Smooth muscle cell (in vitro differentiated cells): ENCODE data around the gene ZNF892. TPM values are rescaled to one million over a fixed set of nuclear protein-coding genes. Genes with fewer than 3 reads are reported as not detected.

Experiments
- DNase-seq: peaks from one replicate; lab custom pipeline; 2025; ENCODE audit not compliant: unreplicated experiment; lab: John Stamatoyannopoulos, UW
- H2AFZ ChIP-seq: fragments of 200-600 bp; sonication (generic); 2 replicates; pipeline ENCODE4 v1.6.0; 2016; ENCODE audit warnings: antibody characterized with exemption, low read depth, mild to moderate bottlenecking
- H3F3A ChIP-seq: fragments of 200-600 bp; sonication (generic); 2 replicates; pipeline ENCODE4 v1.6.0; 2017; ENCODE audit warnings: antibody characterized with exemption, low read depth
- H3K27ac ChIP-seq: fragments of 200-600 bp; sonication (generic); 2 replicates; pipeline ENCODE4 v1.5.1; 2016; ENCODE audit warnings: low read depth, mild to moderate bottlenecking
- H3K27me3 ChIP-seq: fragments of 200-600 bp; sonication (generic); 2 replicates; pipeline ENCODE4 v1.6.1; 2016; ENCODE audit warnings: low read depth, mild to moderate bottlenecking
- H3K36me3 ChIP-seq: fragments of 200-600 bp; sonication (generic); 2 replicates; pipeline ENCODE4 v1.5.1; 2016; ENCODE audit warnings: low read depth
- H3K4me1 ChIP-seq: fragments of 200-600 bp; sonication (generic); 2 replicates; pipeline ENCODE4 v1.5.1; 2016; ENCODE audit warnings: low read depth
- H3K4me2 ChIP-seq: fragments of 200-600 bp; sonication (generic); 2 replicates; pipeline ENCODE4 v1.6.0; 2016; ENCODE audit warnings: mild to moderate bottlenecking
- H3K4me3 ChIP-seq: fragments of 200-600 bp; sonication (generic); 2 replicates; pipeline ENCODE4 v1.5.1; 2016; ENCODE audit warnings: mild to moderate bottlenecking
- H3K79me2 ChIP-seq: fragments of 200-600 bp; sonication (generic); 2 replicates; pipeline ENCODE4 v1.6.0; 2016; ENCODE audit warnings: low read depth, mild to moderate bottlenecking
- H3K9ac ChIP-seq: fragments of 200-600 bp; sonication (generic); 2 replicates; pipeline ENCODE4 v1.6.0; 2016; ENCODE audit warnings: low read depth
- H3K9me3 ChIP-seq: fragments of 200-600 bp; sonication (generic); replicated peaks from 2 replicates; pipeline ENCODE4 v1.5.1; 2016; ENCODE audit warnings: low read depth
- H4K20me1 ChIP-seq: fragments of 200-600 bp; sonication (generic); 2 replicates; pipeline ENCODE4 v1.6.0; 2016; ENCODE audit warnings: low read depth
- WGBS: methylation state at CpG from one replicate; pipeline ENCODE4 v1.1.7; 2016; ENCODE audit warnings: low lambda C conversion rate; 5-methylcytosine and 5-hydroxymethylcytosine counted together
- polyA plus RNA-seq: library from polyadenylated mRNA; unstranded; fragments of >200 nt; fragmentation: Nextera tagmentation; extraction: Ambion mirVana; gene quantifications from 2 replicates; pipeline ENCODE4 v1.2.1, GENCODE V29; 2016
- total RNA-seq: library from RNA; depleted of rRNA; stranded (reverse); fragments of >200 nt; gene quantifications from 2 replicates; pipeline ENCODE4 v1.2.3, GENCODE V29; 2014
- TF ChIP-seq, protein P1 (sequence below): fragments of 200-600 bp; sonication (generic); IDR thresholded peaks from 2 replicates; pipeline ENCODE4 v1.5.1; 2017; ENCODE audit warnings: borderline replicate concordance, mild to moderate bottlenecking, antibody characterized with exemption; ENCODE audit not compliant: insufficient read depth, poor library complexity, severe bottlenecking

Gene ZNF892
- total and polyA plus RNA-seq, 2 experiments from 2014 or later, result 0.63 to 5.3 TPM

DNA sequence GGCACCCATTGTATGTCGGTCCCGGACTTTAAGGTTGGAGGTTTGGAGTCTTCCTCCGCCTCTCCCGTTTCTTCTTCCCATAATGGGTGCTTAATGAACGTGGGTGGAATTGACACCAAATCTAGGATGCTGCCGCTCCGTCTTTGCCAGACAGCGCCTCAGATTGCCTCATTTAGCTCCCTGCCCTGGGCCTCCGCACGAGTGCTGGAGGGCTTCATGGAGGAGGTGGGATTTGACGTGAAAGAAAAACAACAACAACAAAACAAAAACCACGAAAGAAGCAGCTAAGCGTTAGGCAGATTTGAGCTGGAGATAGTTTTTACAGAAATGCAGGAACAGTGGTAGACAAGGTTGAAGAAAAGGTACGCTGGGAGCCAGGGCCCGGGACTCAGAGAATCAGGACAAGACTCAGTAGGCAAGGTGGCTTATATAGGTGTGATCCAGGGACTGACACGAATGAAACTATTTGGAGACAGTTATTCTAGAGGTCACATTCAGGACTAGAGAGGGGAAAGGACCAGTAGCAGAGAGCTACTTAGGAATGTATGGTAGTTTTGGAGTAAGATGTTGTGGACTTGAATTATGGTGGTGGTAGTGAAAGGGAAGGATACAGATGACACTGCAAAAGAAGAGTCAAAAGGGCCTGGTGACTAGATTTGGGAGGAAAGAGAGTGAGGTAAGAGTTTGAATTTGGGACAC, 41.1 kb upstream of the ZNF892 start:
- no peak for DNase-seq
- no peaks in the 10 kb centered on the region for H3F3A ChIP-seq
- 12% methylated on average over 16 of the region's 16 CpGs for WGBS
- TF ChIP-seq, protein P1, sequence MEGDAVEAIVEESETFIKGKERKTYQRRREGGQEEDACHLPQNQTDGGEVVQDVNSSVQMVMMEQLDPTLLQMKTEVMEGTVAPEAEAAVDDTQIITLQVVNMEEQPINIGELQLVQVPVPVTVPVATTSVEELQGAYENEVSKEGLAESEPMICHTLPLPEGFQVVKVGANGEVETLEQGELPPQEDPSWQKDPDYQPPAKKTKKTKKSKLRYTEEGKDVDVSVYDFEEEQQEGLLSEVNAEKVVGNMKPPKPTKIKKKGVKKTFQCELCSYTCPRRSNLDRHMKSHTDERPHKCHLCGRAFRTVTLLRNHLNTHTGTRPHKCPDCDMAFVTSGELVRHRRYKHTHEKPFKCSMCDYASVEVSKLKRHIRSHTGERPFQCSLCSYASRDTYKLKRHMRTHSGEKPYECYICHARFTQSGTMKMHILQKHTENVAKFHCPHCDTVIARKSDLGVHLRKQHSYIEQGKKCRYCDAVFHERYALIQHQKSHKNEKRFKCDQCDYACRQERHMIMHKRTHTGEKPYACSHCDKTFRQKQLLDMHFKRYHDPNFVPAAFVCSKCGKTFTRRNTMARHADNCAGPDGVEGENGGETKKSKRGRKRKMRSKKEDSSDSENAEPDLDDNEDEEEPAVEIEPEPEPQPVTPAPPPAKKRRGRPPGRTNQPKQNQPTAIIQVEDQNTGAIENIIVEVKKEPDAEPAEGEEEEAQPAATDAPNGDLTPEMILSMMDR, result no peak
- H3K9me3 ChIP-seq, result no peaks in the 10 kb centered on the region
- H3K9ac ChIP-seq, result peak overlapping the region; percentile 91
- peak overlapping the region; percentile 76 for H2AFZ ChIP-seq
- peaks cover 16% of the 10 kb centered on the region for H3K79me2 ChIP-seq
- no peaks in the 10 kb centered on the region for H4K20me1 ChIP-seq
- no peaks in the 10 kb centered on the region for H3K36me3 ChIP-seq
- H3K27ac ChIP-seq, result no peak overlapping the region
- H3K4me2 ChIP-seq, result peak overlapping the region; percentile 94
- H3K27me3 ChIP-seq, result no peaks in the 10 kb centered on the region
- H3K4me3 ChIP-seq, result peak overlapping the region; percentile 64
- H3K4me1 ChIP-seq, result peaks cover 8% of the 10 kb centered on the region

DNA sequence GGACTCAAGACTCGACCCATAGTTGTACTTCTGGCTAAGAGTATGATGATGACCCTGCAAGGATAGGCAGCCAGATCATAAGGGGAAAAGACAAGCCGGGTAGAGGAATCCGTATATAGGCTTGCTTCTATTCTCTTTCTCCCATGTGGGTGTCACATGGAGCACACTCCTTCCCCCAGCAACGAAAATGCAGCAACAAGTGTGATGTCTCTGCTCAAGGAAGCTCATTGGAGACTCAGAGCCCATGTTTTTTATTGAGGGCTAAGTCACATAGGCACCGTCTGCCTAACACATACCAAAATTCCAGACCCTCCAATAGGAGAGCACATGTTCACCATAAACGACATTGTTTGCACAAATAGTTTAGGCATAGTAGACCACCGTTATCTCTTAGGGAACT, 35.4 kb upstream of the ZNF892 start:
- Histone ChIP-seq H3K27me3 (no peaks in the 10 kb centered on the region), H3K4me3 (no peak overlapping the region), H3K36me3 (no peaks in the 10 kb centered on the region), H3K4me2 (no peak overlapping the region), H3K9me3 (no peaks in the 10 kb centered on the region), H3K9ac (no peak overlapping the region), H3K79me2 (peaks cover 27% of the 10 kb centered on the region), H2AFZ (no peak overlapping the region), H3K27ac (no peak overlapping the region), H4K20me1 (peaks cover 5% of the 10 kb centered on the region), H3K4me1 (no peaks in the 10 kb centered on the region), H3F3A (no peaks in the 10 kb centered on the region)
- 93% methylated on average over 7 of the region's 7 CpGs for WGBS
- no peak for DNase-seq
- TF ChIP-seq, protein P1, result no peak

DNA sequence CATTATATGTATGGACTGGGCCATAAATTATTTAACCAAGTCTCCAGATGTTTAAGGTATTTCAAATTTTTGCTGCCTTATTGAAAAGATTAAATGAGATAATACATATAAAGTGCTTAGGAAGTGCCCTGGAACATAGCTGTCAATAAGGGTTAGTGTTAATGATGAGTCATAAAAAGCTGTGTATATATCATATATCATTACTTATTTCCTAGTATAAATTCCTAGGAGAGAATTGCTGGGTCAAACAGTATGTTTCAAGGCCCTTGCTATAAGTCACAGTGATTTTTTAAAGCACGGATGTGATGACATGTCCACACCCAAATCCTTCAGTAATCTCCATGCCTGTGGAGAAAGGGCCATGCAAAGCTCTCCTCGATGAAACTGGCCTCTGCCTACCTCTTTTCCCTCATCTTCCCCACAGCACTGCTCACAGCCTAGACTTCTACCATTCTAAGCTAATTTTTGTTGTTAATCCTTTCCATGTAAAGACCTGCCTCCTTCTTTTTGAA, 33.2 kb upstream of the ZNF892 start:
- DNase-seq, result no peak
- WGBS, result 92% methylated on average over 2 of the region's 2 CpGs
- peaks cover 3% of the 10 kb centered on the region for H3K36me3 ChIP-seq
- H3K27me3 ChIP-seq, result no peaks in the 10 kb centered on the region
- H2AFZ ChIP-seq, result no peak overlapping the region
- no peak overlapping the region for H3K27ac ChIP-seq
- no peaks in the 10 kb centered on the region for H3K4me1 ChIP-seq
- H3K4me2 ChIP-seq, result no peak overlapping the region
- H3K4me3 ChIP-seq, result no peak overlapping the region
- no peaks in the 10 kb centered on the region for H3K9me3 ChIP-seq
- no peaks in the 10 kb centered on the region for H3F3A ChIP-seq
- H4K20me1 ChIP-seq, result peaks cover 5% of the 10 kb centered on the region
- TF ChIP-seq, protein P1, result no peak
- H3K9ac ChIP-seq, result no peak overlapping the region
- H3K79me2 ChIP-seq, result peaks cover 26% of the 10 kb centered on the region

- H3K9ac ChIP-seq, result no peak overlapping the region
These were observed 27.9 kb upstream of the ZNF892 start for GRCh38 chr2:95179451-95179850.

More at GRCh38 chr2:95179451-95179850, 27.9 kb upstream of the ZNF892 start:
- peaks cover 5% of the 10 kb centered on the region for H3K79me2 ChIP-seq
- DNase-seq, result no peak
- H3K4me2 ChIP-seq, result no peak overlapping the region
- no peak overlapping the region for H3K27ac ChIP-seq
- TF ChIP-seq, protein P1, result no peak
- WGBS, result 98% methylated on average over 7 of the region's 7 CpGs
- H3K9me3 ChIP-seq, result peaks cover 14% of the 10 kb centered on the region
- H3F3A ChIP-seq, result no peaks in the 10 kb centered on the region
- no peak overlapping the region for H2AFZ ChIP-seq
- H3K4me1 ChIP-seq, result no peaks in the 10 kb centered on the region
- H4K20me1 ChIP-seq, result no peaks in the 10 kb centered on the region
- no peak overlapping the region for H3K4me3 ChIP-seq
- peaks cover 32% of the 10 kb centered on the region for H3K36me3 ChIP-seq
- no peaks in the 10 kb centered on the region for H3K27me3 ChIP-seq
